ENCODE results near the gene ZSCAN5C.

DNA sequence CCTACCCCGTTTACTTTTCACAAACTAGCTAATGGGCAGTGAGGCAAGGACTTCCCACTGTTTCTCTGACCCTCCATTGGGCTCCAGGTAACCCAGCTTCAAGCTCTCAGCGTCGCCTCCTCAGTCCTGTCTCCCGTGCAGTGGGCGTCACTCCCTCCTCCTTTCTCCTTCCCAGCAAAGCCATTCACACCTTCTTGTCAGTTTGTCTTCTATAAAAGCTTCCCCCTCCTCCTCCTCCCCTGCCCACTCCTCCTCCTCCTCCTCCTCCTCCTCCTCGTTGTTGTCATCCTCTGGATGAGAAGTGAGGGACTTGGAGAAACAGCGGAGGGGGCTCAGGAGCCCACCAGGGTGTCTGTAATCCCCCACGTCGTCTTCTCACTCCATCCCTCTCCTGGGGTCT is 28.0 kb upstream of the ZSCAN5C start:
- TF ChIP-seq, protein P1, sequence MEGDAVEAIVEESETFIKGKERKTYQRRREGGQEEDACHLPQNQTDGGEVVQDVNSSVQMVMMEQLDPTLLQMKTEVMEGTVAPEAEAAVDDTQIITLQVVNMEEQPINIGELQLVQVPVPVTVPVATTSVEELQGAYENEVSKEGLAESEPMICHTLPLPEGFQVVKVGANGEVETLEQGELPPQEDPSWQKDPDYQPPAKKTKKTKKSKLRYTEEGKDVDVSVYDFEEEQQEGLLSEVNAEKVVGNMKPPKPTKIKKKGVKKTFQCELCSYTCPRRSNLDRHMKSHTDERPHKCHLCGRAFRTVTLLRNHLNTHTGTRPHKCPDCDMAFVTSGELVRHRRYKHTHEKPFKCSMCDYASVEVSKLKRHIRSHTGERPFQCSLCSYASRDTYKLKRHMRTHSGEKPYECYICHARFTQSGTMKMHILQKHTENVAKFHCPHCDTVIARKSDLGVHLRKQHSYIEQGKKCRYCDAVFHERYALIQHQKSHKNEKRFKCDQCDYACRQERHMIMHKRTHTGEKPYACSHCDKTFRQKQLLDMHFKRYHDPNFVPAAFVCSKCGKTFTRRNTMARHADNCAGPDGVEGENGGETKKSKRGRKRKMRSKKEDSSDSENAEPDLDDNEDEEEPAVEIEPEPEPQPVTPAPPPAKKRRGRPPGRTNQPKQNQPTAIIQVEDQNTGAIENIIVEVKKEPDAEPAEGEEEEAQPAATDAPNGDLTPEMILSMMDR (IDR thresholded peaks at IDR 0.05; ENCODE audit: poor library complexity), result no peak
- TF ChIP-seq EZH2phosphoT487 (IDR thresholded peaks at IDR 0.05; ENCODE audit: low read depth, severe bottlenecking, unreplicated experiment), result no peak

Measured in hepatocyte (in vitro differentiated cells).